ENCODE results near the gene ABCA9.

The ABCA9 gene

DNA sequence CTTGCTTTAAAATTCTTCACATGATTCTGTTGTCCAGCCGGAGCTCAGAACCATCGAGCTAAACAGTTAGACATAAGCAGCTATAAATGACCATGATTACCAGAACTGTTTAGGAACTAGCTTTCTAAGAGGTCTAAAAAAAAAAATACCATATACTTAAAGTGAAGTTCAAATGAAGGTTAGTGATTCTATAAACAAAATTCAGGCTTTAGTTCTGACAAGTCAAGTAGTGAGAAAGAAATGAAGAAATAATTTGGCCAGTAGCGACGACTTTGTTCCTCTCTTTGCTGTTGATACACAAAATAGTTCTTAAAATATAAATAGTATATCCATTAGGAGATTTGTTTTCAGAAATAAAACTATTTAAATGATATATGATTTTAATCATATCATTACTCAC, 133.2 kb downstream of the ABCA9 start:
- Histone ChIP-seq H3K27ac (no peak overlapping the region), H3K9me3 (ENCODE audit: severe bottlenecking) (no peaks in the 10 kb centered on the region), H3K4me3 (ENCODE audit: low read depth, low read length) (no peak overlapping the region), H3K27me3 (ENCODE audit: insufficient read depth, low read depth, severe bottlenecking) (no peaks in the 10 kb centered on the region), H3K36me3 (no peaks in the 10 kb centered on the region)
- TF ChIP-seq, protein P1, sequence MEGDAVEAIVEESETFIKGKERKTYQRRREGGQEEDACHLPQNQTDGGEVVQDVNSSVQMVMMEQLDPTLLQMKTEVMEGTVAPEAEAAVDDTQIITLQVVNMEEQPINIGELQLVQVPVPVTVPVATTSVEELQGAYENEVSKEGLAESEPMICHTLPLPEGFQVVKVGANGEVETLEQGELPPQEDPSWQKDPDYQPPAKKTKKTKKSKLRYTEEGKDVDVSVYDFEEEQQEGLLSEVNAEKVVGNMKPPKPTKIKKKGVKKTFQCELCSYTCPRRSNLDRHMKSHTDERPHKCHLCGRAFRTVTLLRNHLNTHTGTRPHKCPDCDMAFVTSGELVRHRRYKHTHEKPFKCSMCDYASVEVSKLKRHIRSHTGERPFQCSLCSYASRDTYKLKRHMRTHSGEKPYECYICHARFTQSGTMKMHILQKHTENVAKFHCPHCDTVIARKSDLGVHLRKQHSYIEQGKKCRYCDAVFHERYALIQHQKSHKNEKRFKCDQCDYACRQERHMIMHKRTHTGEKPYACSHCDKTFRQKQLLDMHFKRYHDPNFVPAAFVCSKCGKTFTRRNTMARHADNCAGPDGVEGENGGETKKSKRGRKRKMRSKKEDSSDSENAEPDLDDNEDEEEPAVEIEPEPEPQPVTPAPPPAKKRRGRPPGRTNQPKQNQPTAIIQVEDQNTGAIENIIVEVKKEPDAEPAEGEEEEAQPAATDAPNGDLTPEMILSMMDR (IDR thresholded peaks at IDR 0.05; ENCODE audit: low read depth, low read length) = no peak
- DNase-seq = no peak

- DNase-seq = no peak
- H3K4me3 ChIP-seq (ENCODE audit: low read depth, low read length) = no peak overlapping the region
- TF ChIP-seq, protein P1 (IDR thresholded peaks at IDR 0.05; ENCODE audit: low read depth, low read length) = no peak
- H3K27me3 ChIP-seq (ENCODE audit: insufficient read depth, low read depth, severe bottlenecking) = no peaks in the 10 kb centered on the region
- no peaks in the 10 kb centered on the region for H3K36me3 ChIP-seq
- H3K27ac ChIP-seq = no peak overlapping the region
- no peaks in the 10 kb centered on the region for H3K9me3 ChIP-seq (ENCODE audit: severe bottlenecking)
Measured at GRCh38 chr17:68924793-68925720, 135.7 kb downstream of the ABCA9 start.
